NCI-H524 (cell line): ENCODE results near the gene GSTM1.

Source experiments
- DNase-seq, 2 experiments: peaks; one replicate each; lab custom pipeline; 2025; lab: John Stamatoyannopoulos, UW

Gene GSTM1

DNA sequence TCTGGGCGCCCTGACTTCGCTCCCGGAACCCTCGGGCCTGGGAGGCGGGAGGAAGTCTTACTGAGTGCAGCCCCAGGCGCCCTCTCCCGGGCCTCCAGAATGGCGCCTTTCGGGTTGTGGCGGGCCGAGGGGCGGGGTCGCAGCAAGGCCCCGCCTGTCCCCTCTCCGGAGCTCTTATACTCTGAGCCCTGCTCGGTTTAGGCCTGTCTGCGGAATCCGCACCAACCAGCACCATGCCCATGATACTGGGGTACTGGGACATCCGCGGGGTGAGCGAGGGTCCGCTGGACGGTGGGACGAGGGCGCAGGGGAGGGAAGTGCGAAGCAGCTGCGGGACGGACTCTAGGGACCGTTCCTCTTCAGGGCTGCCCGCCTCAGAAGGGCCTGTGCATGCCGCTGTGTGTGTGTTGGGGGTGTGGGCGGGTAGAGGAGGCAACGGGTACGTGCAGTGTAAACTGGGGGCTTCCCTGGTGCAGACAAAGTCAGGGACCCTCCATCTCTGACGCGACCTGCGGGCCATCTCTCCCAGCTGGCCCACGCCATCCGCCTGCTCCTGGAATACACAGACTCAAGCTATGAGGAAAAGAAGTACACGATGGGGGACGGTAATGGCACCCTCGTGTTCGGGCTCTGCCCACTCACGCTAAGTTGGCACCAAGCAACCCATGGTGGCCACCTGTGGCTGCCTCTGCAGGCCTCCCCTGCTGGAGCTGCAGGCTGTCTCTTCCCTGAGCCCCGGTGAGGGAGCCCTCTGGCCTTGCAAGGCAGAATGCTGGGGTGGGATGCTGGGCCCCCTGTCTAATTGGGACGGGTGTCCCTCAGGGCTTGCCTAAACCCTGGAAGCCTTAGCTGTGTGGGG, at the start of gene GSTM1:
Gene GSTM1, plus strand, starts transcription at position 177 of the 859 bp plus-strand sequence. Its CDS starts 57 bp downstream, at position 234.
- no peak for DNase-seq

DNA sequence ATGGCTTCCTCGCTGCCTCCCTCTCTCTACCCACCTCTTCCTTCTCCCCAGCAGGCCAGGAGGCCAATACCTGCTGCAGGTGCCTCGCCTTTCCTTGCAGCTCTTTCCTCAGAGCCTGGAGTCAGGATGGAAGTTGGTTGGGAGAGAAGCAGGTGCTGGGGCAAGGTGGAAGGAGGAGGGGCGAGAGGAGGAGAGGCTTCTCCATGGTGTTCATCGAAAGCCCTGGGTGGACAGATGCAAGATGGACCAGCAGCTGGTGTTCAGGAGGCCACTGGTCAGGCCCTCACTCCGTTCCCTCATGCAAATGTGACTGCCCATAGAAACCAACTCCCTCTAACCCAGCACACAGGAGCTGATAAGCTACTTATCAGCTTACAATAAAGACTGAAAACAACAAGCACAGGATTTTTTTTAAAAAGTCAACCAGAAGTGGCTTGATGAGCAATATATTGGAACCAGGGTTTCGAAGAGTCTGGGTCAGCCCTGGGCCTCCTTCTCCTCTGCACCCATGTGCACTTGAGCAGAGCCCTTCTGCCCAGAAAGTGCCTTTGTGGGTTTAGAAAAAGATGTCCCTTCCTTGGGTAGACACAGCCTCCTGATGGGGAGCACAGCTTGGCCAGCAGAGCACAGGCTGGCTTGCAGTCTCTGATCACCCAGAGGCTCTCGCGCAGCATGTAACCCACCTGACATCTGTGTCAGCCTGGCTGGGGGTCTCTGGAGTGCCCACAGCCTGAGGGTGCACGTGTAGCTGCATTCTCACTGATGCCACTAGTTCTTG, 48.4 kb upstream of the GSTM1 start:
- DNase-seq: no peak

DNA sequence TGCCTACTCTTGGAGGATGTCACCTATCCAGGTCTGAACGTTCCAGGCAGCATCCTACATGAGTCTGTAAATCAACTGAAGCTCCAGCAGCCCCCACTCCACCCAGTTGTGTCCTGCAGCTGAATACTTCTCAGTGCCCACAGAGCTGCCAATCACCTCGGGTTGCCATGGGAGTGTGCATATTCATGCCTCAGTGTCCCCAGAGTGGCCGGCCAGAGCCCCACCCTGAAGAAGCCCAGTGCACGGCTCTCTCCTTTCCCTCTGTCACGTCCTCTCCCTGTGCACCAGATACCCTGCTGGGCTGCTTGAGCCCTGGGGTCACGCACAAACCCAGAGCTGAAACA, 47.8 kb upstream of the GSTM1 start:
- DNase-seq: no peak

DNA sequence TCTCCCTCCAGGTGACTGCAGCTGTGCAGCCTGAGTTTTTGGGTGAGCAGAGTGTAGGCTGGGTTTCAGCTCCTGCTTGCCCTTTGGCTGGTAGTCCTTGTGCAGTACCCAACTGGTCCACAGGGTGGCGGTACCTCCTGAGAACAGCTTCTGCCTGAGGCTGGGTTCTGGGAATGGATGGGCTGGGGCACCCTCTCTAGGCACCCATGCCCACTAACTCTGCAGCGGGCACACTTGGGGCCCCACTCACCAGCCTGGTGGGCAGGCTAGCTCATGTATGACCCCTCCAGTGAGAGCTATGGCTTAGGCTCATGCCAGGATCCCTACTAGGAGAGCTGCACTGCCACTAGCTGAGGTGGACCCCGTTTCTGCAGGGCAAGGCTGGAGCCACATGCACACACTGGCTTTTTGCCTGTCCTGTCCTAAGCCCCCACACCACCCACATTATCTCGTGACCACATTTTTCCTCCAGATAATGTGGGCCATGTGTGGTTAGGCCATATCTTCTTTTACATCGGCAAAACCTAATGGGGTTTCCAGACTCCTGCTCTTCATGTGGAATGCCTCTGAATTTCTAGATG, 47.2 kb upstream of the GSTM1 start:
- DNase-seq: peak in 1 of 2 experiments; percentile 66

DNA sequence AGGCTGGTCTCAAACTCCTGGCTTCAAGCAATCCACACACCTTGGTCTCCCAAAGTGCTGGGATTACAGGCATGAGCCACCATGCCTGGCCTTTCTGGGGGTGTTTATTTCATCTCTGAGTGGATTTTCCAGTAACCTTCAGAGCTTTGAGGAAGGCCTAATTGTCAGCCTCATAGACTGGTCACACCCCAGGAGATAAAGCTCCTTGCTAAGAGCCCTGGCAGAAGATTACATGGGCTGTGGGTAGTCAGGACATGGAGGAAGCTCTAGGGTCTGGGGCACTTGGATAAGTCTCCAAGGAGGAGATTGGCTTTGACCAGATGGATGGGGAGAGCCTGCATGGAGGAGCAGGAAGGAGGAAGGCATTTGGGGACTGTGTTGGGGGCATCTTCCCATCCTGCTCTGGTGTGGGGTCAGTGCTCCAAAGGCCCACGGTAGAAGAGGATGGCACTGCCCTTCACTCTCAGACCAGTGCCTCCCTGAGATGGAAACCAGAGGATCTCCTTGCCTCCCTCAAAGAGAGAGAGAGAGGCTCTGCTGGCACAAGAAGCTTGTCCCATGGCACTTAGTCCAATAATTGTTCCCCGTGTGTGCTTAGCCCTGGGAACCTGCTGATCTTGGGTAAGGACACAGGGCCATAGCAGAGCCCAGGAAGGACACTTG, 46.4 kb upstream of the GSTM1 start:
- DNase-seq: no peak

DNA sequence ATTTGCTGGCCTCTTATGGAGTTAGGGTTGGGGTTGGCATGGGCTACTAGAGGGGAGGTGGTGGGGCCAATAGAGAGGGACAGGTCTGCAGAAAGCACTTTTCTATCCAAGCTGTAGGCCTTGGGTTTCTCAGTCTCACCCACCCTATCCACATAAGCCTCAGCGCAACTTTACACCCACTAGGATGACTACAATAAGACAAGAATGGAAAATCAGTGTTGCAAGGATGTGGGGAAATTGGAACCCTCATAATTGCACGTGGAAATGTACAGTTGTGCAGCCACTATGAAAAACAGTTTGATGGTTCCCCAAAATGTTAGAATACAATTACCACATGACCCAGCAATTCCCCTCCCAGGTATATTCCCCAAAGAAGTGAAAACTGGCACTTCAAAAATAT, 45.8 kb upstream of the GSTM1 start:
- DNase-seq: no peak

DNA sequence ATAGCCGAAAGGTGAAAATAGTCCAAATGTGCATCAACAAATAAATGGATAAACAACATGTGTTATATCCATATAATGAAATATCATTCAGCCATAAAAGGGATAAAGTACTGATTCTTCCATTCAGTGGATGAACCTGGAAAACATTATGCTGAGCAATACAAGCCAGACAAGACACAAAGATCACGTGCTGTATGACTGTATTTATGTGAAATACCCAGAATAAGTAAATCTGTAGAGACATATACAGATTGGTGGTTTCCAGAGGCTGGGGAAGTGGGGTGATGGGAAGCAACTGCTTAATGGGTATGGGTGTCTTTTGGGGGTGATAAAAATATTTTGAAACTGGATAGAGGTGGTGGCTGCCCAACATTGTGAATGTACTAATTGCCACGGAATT, 45.0 kb upstream of the GSTM1 start:
- no peak for DNase-seq

DNA sequence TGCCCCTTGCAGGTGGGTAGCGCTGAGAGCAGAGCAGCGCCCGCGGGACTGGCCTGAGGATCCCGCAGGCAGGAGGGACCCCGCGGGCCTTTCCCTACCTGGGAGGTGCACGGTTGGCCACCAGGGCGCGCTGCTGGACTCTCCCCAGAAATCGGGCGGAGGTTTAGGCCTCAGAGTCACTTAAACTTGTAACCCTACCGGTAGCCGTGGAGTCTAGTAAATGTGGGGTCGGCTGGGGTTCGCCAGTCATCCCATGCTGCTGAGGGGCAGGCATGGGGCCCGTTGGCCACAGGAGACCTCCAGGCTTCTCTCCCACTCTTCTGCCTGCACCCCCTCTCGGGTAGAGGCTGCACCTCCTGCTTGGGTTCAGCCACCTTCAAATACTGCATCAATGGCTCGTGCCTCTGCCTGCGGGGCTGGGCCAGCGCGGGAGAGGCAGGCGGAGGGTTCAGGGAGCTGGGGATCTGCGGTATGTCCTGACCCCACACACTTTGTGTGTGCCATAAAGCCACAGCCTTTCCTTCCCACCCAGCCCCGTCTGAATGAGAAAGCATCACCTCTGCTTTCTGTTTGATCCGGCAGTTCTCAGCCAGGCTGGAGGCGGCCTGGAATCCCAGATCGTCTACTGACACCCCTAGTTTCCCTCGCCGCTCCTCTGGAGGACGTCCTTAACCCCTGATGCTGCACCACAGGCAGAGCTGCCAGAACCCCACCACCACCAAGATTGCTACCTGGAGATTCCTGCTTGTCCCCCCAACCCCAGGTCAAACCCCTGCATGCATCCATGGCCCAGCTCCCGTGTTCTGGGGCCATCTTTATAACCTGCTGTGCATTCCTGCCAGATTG, 44.0 kb upstream of the GSTM1 start:
- DNase-seq: peak; percentile 34 to 64

DNA sequence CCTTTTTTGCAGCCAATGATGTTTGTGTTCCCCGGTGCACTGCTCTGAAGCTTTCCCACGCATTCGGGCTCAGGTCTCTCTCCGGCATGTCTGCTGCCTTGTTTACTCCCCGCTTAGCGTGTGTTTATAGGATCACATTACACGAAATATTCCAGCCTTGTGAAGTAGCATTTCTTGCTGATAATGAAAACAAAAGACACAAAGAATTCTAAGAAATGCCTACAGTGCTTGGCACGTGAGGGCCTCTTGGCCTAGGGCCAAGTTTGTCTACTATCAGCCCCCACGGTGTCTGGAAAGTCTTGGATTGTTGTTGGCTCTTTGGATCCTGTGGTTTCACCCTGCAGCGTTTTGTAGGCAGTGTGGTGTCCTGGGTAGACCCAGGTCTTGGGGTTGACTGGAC, 42.9 kb upstream of the GSTM1 start:
- no peak for DNase-seq

DNA sequence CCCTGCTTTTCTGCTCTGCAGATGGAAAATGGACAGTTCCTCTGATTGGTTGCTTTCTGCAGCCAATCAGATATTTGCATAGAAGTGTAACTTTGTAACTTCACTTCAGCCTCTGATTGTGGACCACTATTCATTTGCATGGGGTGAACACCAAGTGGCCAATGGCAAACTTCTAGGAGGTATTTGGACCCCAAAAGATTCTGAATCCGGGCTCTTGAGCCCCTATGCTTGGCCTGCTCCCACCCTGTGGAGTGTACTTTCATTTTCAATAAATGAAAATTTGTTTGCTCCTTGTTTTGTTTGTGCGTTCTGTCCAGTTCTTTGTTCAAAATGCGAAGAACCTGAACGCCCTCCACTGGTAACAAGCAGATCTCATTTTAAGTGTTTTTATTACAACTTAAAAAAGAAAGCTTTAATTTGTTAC, 38.1 kb upstream of the GSTM1 start:
- DNase-seq: no peak

DNA sequence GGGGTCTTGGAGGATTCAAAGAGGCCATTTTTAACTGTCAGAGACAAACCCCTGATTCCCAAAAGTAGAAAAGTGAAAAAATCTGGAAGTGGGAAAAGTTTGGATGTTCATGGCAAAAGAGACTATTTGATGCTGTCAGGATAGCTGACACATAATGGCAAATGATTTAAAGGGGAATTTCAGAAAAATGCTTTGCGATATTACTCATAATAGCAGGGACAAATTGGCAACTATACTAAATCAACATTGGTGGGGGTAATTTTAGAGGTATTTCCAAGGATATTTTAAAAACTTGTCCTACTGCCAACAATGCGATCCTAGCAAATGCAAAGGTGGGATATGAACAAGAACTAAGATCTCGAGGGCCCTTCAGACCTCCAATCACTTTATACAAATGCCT, 37.0 kb upstream of the GSTM1 start:
- DNase-seq: no peak

DNA sequence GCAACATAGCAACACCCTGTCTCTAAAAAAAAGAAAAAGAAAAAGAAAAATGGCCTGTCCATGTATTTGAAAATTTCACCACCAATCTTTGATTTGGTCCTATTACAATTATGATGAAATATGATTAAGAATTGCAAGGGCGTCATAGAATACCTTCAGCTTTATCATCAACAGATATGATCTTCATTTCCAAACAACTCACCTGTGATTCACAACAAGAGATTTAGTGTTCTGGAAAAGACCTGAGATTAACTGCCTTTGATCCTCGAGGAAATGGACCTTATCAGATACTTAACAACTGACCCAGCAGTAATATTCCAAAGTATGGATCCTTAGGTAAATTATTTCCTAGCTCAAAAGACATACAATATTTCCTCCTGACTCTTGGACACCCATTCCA, 35.2 kb upstream of the GSTM1 start:
- DNase-seq: no peak

DNA sequence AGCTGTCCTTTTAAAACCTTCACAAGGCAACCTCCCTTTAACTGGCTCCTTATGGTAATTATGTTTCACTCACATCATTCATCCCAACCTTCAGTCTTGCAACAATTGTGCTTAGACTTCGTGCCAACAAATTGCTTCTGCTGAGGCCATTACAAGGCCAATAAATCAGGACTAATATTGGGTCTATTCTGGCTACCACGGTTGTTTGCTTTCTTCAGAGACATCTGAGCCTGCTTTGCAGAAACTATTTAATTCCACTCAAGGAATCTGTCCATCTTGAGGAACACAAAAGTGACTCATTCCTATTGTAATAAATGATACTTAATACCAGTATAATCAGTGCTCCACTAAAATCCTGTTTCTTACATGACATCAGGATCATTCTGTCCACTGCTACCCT, 34.3 kb upstream of the GSTM1 start:
- DNase-seq: no peak

DNA sequence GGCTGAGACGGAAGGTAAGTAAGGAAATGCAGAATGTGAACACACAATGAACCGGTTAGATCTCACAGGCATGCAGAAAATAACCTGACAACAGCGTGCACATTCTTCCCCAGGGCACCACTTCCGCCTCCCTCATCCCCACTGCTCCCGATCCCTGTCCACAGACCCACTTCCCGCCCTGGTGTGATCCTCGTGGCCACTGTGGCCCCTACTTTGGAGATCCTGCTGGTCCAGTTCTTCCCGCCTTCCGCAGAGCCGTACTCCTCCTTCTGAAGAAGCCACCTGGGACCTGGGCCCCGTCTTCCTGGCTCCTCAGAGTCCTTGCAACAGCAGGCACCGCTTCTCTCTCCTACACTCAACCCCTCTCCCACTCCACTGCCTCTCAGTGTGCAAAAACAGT, 33.1 kb upstream of the GSTM1 start:
- DNase-seq: no peak

DNA sequence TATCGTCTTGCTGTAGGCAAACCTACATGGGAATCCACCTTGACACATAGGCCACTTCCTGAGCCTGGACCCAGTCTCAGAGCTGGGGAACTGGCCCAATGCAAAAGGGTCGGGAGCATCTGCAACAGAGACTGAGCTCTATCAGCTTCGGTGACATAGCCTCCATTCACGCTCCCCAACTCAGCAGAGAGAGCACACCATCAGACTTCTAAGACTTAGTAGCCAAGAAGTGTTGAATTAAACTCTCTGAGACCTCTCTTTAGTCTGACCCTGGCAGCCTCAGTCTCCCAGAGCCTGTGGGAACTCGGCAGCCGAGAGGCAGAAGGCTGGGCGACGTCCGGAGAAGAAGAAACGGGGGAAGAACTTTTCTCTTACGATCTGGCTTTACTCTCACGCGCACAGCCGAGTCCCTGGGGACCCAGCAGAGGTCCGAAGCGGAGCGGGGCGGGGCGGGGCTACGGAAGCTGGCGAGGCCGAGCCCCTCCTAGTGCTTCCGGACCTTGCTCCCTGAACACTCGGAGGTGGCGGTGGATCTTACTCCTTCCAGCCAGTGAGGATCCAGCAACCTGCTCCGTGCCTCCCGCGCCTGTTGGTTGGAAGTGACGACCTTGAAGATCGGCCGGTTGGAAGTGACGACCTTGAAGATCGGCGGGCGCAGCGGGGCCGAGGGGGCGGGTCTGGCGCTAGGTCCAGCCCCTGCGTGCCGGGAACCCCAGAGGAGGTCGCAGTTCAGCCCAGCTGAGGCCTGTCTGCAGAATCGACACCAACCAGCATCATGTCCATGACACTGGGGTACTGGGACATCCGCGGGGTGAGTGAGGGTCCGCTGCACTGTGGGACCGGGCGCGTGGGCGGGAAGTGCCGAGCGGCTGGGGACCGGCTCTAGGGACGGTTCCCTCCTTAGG, 31.8 kb upstream of the GSTM1 start, which contains the start of gene GSTM4:
Gene GSTM4, plus strand, starts transcription at position 485 of the 905 bp plus-strand sequence. Its CDS starts 291 bp downstream, at position 776.
- DNase-seq: peak; percentile 5 to 55

DNA sequence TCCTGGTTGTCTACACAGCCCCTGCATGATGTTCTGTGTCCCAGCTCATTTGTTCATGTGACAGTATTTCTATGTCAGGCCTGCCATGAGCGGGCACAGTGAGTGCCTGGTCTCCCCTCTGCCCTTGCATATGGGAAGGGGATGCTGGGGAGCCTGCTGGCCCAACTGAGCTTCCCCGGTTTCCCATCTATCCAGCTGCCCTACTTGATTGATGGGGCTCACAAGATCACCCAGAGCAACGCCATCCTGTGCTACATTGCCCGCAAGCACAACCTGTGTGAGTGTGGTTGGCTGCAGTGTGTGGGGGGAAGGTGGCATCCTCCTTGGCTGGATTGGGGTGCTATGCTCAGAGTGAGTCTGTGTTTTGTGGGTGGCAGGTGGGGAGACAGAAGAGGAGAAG, 30.2 kb upstream of the GSTM1 start:
- no peak for DNase-seq

DNA sequence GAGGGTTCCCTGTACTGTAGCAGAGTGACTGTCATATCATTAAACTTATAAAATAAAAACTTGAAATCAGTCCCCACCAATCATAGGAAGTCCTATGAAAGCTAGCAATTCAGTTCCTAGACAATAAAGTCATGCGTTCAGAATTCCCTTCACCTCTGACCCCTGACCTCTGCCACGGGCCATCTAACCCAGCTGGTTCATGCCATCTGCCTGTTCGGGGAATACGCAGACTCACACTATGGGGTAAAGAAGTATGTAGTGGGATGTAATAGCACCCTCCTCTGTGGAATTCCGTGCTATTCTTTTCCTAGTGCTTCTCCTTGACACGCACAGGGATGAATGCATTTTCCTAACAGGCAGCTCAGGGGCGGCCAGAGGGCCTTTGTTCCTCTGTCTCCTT, 29.6 kb upstream of the GSTM1 start:
- DNase-seq: no peak

DNA sequence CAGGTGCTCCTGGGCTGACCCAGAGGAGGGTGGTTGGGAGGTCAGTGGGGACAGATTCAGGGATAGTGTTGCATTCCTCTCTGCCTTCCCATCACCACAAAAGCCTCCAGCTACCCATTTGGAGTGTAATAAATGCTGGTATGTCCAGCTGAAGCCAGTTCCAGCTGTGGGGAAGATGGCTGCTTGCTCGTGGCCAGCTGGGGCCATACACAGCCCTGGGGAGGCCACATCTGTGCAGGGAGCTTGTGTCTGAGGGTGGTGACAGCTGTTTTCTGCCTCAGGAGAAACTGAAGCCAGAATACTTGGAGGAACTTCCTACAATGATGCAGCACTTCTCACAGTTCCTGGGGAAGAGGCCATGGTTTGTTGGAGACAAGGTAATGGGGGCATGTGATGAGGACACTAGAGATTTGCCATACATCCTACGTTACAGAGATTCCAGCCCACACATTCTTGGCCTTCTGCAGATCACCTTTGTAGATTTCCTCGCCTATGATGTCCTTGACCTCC, 29.0 kb upstream of the GSTM1 start:
- DNase-seq: no peak

DNA sequence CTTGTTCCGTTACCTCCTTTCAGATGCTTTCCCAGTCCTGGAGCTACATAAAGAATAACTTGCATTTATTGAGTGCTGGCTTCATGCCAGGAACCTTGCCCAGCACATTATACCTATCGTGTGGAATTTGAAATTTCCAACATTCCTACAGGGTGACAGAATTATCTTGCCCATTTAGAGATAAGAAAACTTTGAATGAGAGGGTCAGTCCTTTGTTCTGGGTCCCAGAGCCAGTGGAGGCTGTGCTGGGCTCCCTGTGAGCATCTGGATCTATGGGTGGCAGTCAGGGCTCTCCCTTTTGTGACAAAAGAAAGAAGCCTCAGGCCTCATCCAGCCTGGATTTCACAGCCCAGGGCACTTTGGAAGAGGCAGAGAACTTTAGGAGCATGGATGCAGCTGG, 28.5 kb upstream of the GSTM1 start:
- DNase-seq: no peak
